Mesenchymal stem cell (in vitro differentiated cells and primary cell): Measurements from ENCODE around the gene PARVB.
A peak's percentile ranks its signal among the peaks of the same experiment; 100 is the strongest.

ENCODE experiments used
- DNase-seq: peaks from one replicate; pipeline ENCODE4 v3.0.0-alpha.2; 2013
- H2AFZ ChIP-seq: one replicate; pipeline ENCODE4 v1.6.1; 2013; ENCODE audit warnings: low read depth, mild to moderate bottlenecking, control low read depth, inconsistent platforms, low read length, moderate library complexity
- H2AK5ac ChIP-seq: 2 replicates; pipeline ENCODE4 v1.6.1; 2013; ENCODE audit warnings: low read length, moderate library complexity, mild to moderate bottlenecking, inconsistent platforms; ENCODE audit not compliant: severe bottlenecking
- H2BK120ac ChIP-seq: one replicate; pipeline ENCODE4 v1.6.1; 2013; ENCODE audit warnings: low read depth, mild to moderate bottlenecking, inconsistent platforms, low read length, moderate library complexity
- H2BK12ac ChIP-seq, 2 experiments: one replicate each; pipeline ENCODE4 v1.6.1; 2013; ENCODE audit warnings: inconsistent platforms in 2 of 2, low read length in 2 of 2, mild to moderate bottlenecking in 2 of 2, moderate library complexity in 2 of 2, control low read depth in 1 of 2
- H2BK15ac ChIP-seq: one replicate; pipeline ENCODE4 v1.6.1; 2013; ENCODE audit warnings: mild to moderate bottlenecking, low read depth, inconsistent platforms; ENCODE audit not compliant: poor library complexity, severe bottlenecking
- H2BK5ac ChIP-seq: 2 replicates; pipeline ENCODE4 v1.6.1; 2013; ENCODE audit warnings: low read depth, mild to moderate bottlenecking, low read length, control low read depth, inconsistent platforms; ENCODE audit not compliant: poor library complexity, severe bottlenecking
- H3K14ac ChIP-seq, 2 experiments: one replicate each; pipeline ENCODE4 v1.6.1; 2013; ENCODE audit warnings: inconsistent platforms in 2 of 2, low read length in 2 of 2, control low read depth in 1 of 2, mild to moderate bottlenecking in 1 of 2, moderate library complexity in 1 of 2
- H3K18ac ChIP-seq, 2 experiments: one replicate each; pipeline ENCODE4 v1.6.1; 2013; ENCODE audit warnings: inconsistent platforms in 2 of 2, low read length in 2 of 2, control low read depth in 1 of 2, low read depth in 1 of 2, mild to moderate bottlenecking in 1 of 2
- H3K23ac ChIP-seq, 2 experiments: one replicate each; pipeline ENCODE4 v1.6.1; 2013; ENCODE audit warnings: inconsistent platforms in 2 of 2, low read length in 2 of 2, mild to moderate bottlenecking in 2 of 2, moderate library complexity in 2 of 2, control low read depth in 1 of 2
- H3K27ac ChIP-seq: 2 replicates; pipeline ENCODE4 v1.5.1; 2013; ENCODE audit warnings: mild to moderate bottlenecking, moderate library complexity, low read length, control low read depth, inconsistent platforms; ENCODE audit not compliant: poor library complexity, severe bottlenecking
- H3K27me3 ChIP-seq, 2 experiments: 2 replicates each; pipeline versions ENCODE4 v1.6.1 to v1.7.0; 2013; ENCODE audit warnings: low read length in 2 of 2, mild to moderate bottlenecking in 2 of 2, moderate library complexity in 2 of 2, control low read depth in 1 of 2, inconsistent platforms in 1 of 2; ENCODE audit not compliant: control insufficient read depth in 1 of 2, insufficient read depth in 1 of 2
- H3K36me3 ChIP-seq, 2 experiments: 2 replicates each; pipeline versions ENCODE4 v1.6.1 to v1.7.0; 2013; ENCODE audit warnings: low read length in 2 of 2, control low read depth in 1 of 2, inconsistent platforms in 1 of 2, low read depth in 1 of 2, mild to moderate bottlenecking in 1 of 2; ENCODE audit not compliant: insufficient read depth in 2 of 2, control insufficient read depth in 1 of 2
- H3K4ac ChIP-seq, 2 experiments: one replicate each; pipeline ENCODE4 v1.6.1; 2013; ENCODE audit warnings: inconsistent platforms in 2 of 2, low read length in 2 of 2, mild to moderate bottlenecking in 2 of 2, moderate library complexity in 2 of 2, control low read depth in 1 of 2, low read depth in 1 of 2
- H3K4me1 ChIP-seq: 2 replicates; pipeline ENCODE4 v1.6.1; 2013; ENCODE audit warnings: low read depth, low read length, control low read depth; ENCODE audit not compliant: control insufficient read depth, insufficient read depth
- H3K4me2 ChIP-seq: 2 replicates; pipeline ENCODE4 v1.6.1; 2013; ENCODE audit warnings: low read length, mild to moderate bottlenecking, inconsistent platforms; ENCODE audit not compliant: poor library complexity, severe bottlenecking
- H3K4me3 ChIP-seq, 2 experiments: 2 replicates each; pipeline versions ENCODE4 v1.5.1 to v1.7.0; 2013; ENCODE audit warnings: low read length in 2 of 2, mild to moderate bottlenecking in 2 of 2, control low read depth in 1 of 2, low read depth in 1 of 2; ENCODE audit not compliant: insufficient read depth in 1 of 2
- H3K79me1 ChIP-seq: replicated peaks from 2 replicates; pipeline ENCODE4 v1.6.1; 2013; ENCODE audit warnings: mild to moderate bottlenecking, control low read depth, low read length, inconsistent platforms; ENCODE audit not compliant: poor library complexity, severe bottlenecking
- H3K9ac ChIP-seq: 2 replicates; pipeline ENCODE4 v1.7.0; 2013; ENCODE audit warnings: mild to moderate bottlenecking, low read length, moderate library complexity
- H3K9me3 ChIP-seq: 2 replicates; pipeline ENCODE4 v1.7.0; 2013; ENCODE audit warnings: mild to moderate bottlenecking, low read length; ENCODE audit not compliant: control insufficient read depth
- H4K8ac ChIP-seq: one replicate; pipeline ENCODE4 v1.6.1; 2013; ENCODE audit warnings: inconsistent platforms, mild to moderate bottlenecking, low read length, moderate library complexity
- H4K91ac ChIP-seq: one replicate; pipeline ENCODE4 v1.6.1; 2013; ENCODE audit warnings: mild to moderate bottlenecking, low read length, inconsistent platforms
- WGBS: methylation state at CpG from one replicate; pipeline ENCODE4 v1.1.7; 2013; ENCODE audit warnings: mixed read lengths; 5-methylcytosine and 5-hydroxymethylcytosine counted together

The PARVB gene

DNA sequence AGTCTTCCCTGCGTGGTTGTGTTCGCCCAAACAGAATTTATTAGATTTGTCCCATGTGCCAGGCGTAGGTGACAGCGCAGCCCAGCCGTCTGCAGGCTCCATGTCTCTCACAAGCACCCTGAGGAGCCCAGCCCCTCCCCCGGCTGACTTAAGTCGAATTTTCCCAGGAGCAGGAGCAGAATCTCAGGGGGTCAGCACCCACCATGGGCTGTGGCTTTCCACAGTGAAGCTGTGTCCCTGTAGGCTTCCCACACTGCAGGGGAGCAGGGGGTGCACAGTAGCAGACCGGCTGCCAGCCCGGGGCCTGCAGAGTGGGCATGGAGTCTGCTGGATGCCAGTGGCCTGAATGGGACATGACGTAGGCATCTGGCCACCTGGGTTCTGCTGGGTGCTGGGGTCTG lies 172.6 kb downstream of the PARVB start:
- Histone ChIP-seq H3K4ac (no peak overlapping the region), H3K27me3 (peaks cover 54 to 84% of the 10 kb centered on the region in 2 experiments), H3K14ac (no peak overlapping the region), H2AK5ac (no peak overlapping the region), H3K23ac (no peak overlapping the region), H3K4me3 (no peak overlapping the region), H4K8ac (no peak overlapping the region), H3K27ac (no peak overlapping the region), H3K4me1 (peaks cover 5% of the 10 kb centered on the region), H3K4me2 (no peak overlapping the region), H2BK120ac (no peak overlapping the region), H2BK12ac (no peak overlapping the region), H3K18ac (no peak overlapping the region), H3K79me1 (no peaks in the 10 kb centered on the region), H3K36me3 (no peaks in the 10 kb centered on the region), H4K91ac (no peak overlapping the region), H3K9ac (no peak overlapping the region), H2BK15ac (no peak overlapping the region), H3K9me3 (no peaks in the 10 kb centered on the region), H2BK5ac (no peak overlapping the region), H2AFZ (no peak overlapping the region)
- no peak for DNase-seq
- WGBS: 72% methylated on average over 10 of the region's 10 CpGs

DNA sequence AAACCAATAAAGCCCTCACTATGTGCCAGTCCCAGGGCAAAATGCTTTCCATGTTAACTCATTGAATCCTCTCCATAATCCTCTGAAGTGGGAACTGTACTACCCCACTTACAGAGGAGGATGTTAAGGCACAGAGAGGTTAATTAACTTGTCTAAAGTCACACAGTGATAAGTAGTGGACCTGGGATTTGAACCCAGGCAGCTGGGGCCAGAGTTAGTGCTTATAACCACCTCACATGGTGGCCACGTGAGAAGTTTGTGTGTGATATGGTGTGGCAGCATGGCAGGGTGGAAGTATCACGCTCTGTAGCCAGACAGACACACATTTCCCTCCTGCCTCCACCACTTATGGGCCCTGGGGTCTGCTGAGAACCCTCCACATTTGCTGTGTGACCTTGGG lies 173.2 kb downstream of the PARVB start:
- Histone ChIP-seq H2AFZ (no peak overlapping the region), H3K23ac (no peak overlapping the region)
- no peak for DNase-seq

DNA sequence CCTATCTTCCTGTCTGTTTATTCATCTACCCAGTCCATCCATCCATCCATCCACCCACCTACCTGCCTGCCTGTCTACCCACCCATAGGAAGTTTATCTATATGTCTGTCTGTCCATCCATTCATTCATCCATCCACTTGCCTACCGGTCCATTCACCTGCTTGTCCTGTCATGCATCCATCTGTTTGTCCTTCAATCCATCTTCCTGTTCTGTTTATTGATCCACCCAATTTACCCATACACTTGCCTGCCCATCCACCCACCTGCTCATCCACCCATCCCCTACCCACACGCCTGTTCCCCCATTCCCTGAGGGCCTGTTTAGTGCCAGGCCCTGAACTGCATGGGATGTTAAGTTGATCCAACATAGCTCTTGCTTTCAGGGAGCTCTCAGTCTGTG lies 175.1 kb downstream of the PARVB start:
- H4K91ac ChIP-seq: no peak overlapping the region
- H3K4ac ChIP-seq: no peak overlapping the region
- no peaks in the 10 kb centered on the region for H3K36me3 ChIP-seq
- no peak overlapping the region for H3K18ac ChIP-seq
- peaks cover 11% of the 10 kb centered on the region for H3K4me1 ChIP-seq
- H2AFZ ChIP-seq: no peak overlapping the region
- H3K9me3 ChIP-seq: no peaks in the 10 kb centered on the region
- H2AK5ac ChIP-seq: no peak overlapping the region
- 87% methylated on average over 2 of the region's 2 CpGs for WGBS
- no peak overlapping the region for H2BK120ac ChIP-seq
- H3K14ac ChIP-seq: no peak overlapping the region
- H3K27ac ChIP-seq: no peak overlapping the region
- no peak overlapping the region for H2BK15ac ChIP-seq
- no peak for DNase-seq
- no peak overlapping the region for H3K23ac ChIP-seq
- H3K4me2 ChIP-seq: no peak overlapping the region
- no peak overlapping the region for H4K8ac ChIP-seq
- no peak overlapping the region for H2BK12ac ChIP-seq
- no peak overlapping the region for H3K9ac ChIP-seq
- no peak overlapping the region for H2BK5ac ChIP-seq
- H3K79me1 ChIP-seq: no peaks in the 10 kb centered on the region
- peaks cover 67 to 72% of the 10 kb centered on the region in 2 experiments for H3K27me3 ChIP-seq
- no peak overlapping the region for H3K4me3 ChIP-seq

More for the DNA sequence above, 173.2 kb downstream of the PARVB start:
- H2BK5ac ChIP-seq: no peak overlapping the region
- no peak overlapping the region for H2BK120ac ChIP-seq
- H3K36me3 ChIP-seq: no peaks in the 10 kb centered on the region
- no peak overlapping the region for H3K18ac ChIP-seq
- H2BK12ac ChIP-seq: no peak overlapping the region
- no peak overlapping the region for H3K4me2 ChIP-seq
- H3K9ac ChIP-seq: no peak overlapping the region
- peaks cover 58 to 84% of the 10 kb centered on the region in 2 experiments for H3K27me3 ChIP-seq
- no peaks in the 10 kb centered on the region for H3K9me3 ChIP-seq
- H2BK15ac ChIP-seq: no peak overlapping the region
- peaks cover 10% of the 10 kb centered on the region for H3K4me1 ChIP-seq
- H3K4me3 ChIP-seq: no peak overlapping the region
- H3K27ac ChIP-seq: no peak overlapping the region
- no peak overlapping the region for H3K14ac ChIP-seq
- no CpG with 5 or more reads among the region's 2 CpGs for WGBS
- no peak overlapping the region for H2AK5ac ChIP-seq
- no peaks in the 10 kb centered on the region for H3K79me1 ChIP-seq
- H4K91ac ChIP-seq: no peak overlapping the region
- no peak overlapping the region for H4K8ac ChIP-seq
- H3K4ac ChIP-seq: no peak overlapping the region

DNA sequence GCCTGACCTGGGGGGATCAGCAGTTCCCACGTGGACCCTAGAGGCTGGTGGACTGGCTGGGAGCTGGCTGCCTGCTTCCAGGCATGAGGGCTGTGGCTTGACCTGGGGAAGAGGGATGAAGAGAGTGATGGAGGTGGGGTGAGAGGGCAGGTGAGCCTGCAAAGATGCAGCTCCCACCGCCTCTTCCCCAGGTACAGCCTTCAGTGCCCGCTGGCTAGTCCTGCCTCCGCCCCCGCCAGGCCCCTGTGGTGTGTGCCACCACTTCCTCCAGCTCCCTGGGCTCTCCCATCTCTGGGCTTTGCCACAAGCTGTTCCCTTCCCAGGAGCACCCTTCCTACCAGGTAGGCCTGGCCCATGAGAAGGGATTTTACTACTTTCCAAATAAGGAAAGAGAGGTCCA lies 175.8 kb downstream of the PARVB start:
- no peak overlapping the region for H3K9ac ChIP-seq
- H2AK5ac ChIP-seq: no peak overlapping the region
- peak overlapping the region in 1 of 2 experiments; percentile 11 for H3K4me3 ChIP-seq
- no peak overlapping the region for H3K23ac ChIP-seq
- H3K14ac ChIP-seq: no peak overlapping the region
- no peaks in the 10 kb centered on the region for H3K36me3 ChIP-seq
- 85% methylated on average over 5 of the region's 5 CpGs for WGBS
- no peak overlapping the region for H4K8ac ChIP-seq
- DNase-seq: no peak
- no peak overlapping the region for H3K4me2 ChIP-seq
- H3K4ac ChIP-seq: no peak overlapping the region
- no peak overlapping the region for H3K18ac ChIP-seq
- no peaks in the 10 kb centered on the region for H3K9me3 ChIP-seq
- no peak overlapping the region for H2BK15ac ChIP-seq
- H2BK5ac ChIP-seq: no peak overlapping the region
- H3K27me3 ChIP-seq: peaks cover 68 to 72% of the 10 kb centered on the region in 2 experiments
- no peak overlapping the region for H2AFZ ChIP-seq
- no peak overlapping the region for H3K27ac ChIP-seq
- H3K79me1 ChIP-seq: no peaks in the 10 kb centered on the region
- H4K91ac ChIP-seq: no peak overlapping the region
- H2BK120ac ChIP-seq: no peak overlapping the region
- H2BK12ac ChIP-seq: no peak overlapping the region
- peaks cover 12% of the 10 kb centered on the region for H3K4me1 ChIP-seq
